Measurements from ENCODE around the gene SEMA6A. TPM values are rescaled to one million over a fixed set of nuclear protein-coding genes. Genes with fewer than 3 reads are reported as not detected.

SEMA6A gene
- total RNA-seq, 1 donor from 2014 or later: 0.19 TPM

- intact Hi-C loops (cut with micrococcal nuclease): loop anchor here (5.0 to 10.0 kb wide), 4 partner anchors 438 to 1390 kb away; partner anchors contain the start of genes CDO1 and LVRN
- H3K4me3 Mint-ChIP-seq: no peak overlapping the region
- no peaks in the 10 kb centered on the region for H3K9me3 Mint-ChIP-seq
- H3K27ac Mint-ChIP-seq: no peak overlapping the region
- DNase-seq: no peak
- no peaks in the 10 kb centered on the region for H3K36me3 Mint-ChIP-seq (ENCODE audit: low read depth)
- H3K4me1 Mint-ChIP-seq: peaks cover 20% of the 10 kb centered on the region
- H3K27me3 Mint-ChIP-seq: peaks cover 76% of the 10 kb centered on the region
Measured at GRCh38 chr5:116572350-116573278, 2.0 kb downstream of the SEMA6A start.

GRCh38 chr5:116571568-116572349, 2.9 kb downstream of the SEMA6A start:
- intact Hi-C loops (cut with micrococcal nuclease): loop anchor here (5.0 to 10.0 kb wide), 4 partner anchors 437 to 1389 kb away; partner anchors contain the start of genes CDO1 and LVRN
- Mint-ChIP-seq H3K27ac (no peak overlapping the region), H3K4me1 (peaks cover 16% of the 10 kb centered on the region)

DNA sequence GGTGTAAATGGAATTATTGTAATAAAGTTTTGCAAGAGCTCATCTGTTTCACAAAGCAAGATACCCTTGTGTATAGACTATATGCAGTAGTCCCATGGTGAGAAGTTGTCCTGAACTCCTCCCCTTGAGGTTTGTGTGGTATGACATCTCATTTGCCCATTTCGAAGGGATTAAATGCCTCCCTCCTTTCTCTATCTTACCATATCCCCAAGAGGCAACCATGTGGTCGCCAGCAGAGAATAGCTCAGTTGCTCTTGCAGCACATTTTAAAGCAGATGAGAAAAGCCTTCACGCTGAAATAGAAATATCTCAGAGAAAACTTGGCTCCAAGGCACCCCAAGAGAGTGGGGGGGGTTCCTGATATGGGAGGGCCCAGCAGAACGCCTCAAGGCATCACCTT, 4.6 kb downstream of the SEMA6A start:
- Mint-ChIP-seq H3K27ac (no peak overlapping the region), H3K4me3 (no peak overlapping the region), H3K4me1 (peaks cover 7% of the 10 kb centered on the region), H3K36me3 (ENCODE audit: low read depth) (no peaks in the 10 kb centered on the region), H3K9me3 (no peaks in the 10 kb centered on the region), H3K27me3 (peaks cover 59% of the 10 kb centered on the region)
- DNase-seq: no peak
- intact Hi-C loops (cut with micrococcal nuclease): loop anchor here (5.0 to 10.0 kb wide), 4 partner anchors 435 to 1388 kb away; partner anchors contain the start of genes CDO1 and LVRN

More at GRCh38 chr5:116571568-116572349, 2.9 kb downstream of the SEMA6A start:
- Mint-ChIP-seq H3K9me3 (no peaks in the 10 kb centered on the region), H3K27me3 (peaks cover 72% of the 10 kb centered on the region), H3K36me3 (ENCODE audit: low read depth) (no peaks in the 10 kb centered on the region), H3K4me3 (no peak overlapping the region)
- no peak for DNase-seq

- no peak overlapping the region for H3K27ac Mint-ChIP-seq
- no peak overlapping the region for H3K4me3 Mint-ChIP-seq
- no peaks in the 10 kb centered on the region for H3K4me1 Mint-ChIP-seq
- no peak for DNase-seq
- no peaks in the 10 kb centered on the region for H3K9me3 Mint-ChIP-seq
- H3K27me3 Mint-ChIP-seq: peaks cover 36% of the 10 kb centered on the region
- H3K36me3 Mint-ChIP-seq (ENCODE audit: low read depth): no peaks in the 10 kb centered on the region
- intact Hi-C loops (cut with micrococcal nuclease): no loop called here
Measured at GRCh38 chr5:116567106-116567505, 7.5 kb downstream of the SEMA6A start.

DNA sequence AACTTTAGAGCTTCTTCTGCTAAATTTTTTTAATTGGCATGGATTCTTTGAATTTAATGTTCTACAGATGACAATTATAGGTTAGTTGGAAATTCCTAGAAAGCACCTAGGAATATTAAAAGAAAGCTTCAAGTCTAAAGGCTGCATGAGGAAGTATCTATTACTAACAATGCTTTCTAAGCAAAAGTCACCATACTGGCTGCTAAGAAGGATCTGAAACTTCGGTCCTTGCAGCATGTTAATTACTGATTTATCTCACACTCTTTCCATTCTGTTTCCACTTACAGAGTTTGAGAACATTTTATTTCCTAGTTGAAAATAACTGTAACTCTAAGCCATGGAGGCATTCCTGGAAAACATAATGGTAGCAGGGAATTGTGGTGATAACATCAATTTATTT, 8.4 kb downstream of the SEMA6A start:
- intact Hi-C loops (cut with micrococcal nuclease): no loop called here
- Mint-ChIP-seq H3K27me3 (peaks cover 28% of the 10 kb centered on the region), H3K9me3 (no peaks in the 10 kb centered on the region), H3K36me3 (ENCODE audit: low read depth) (no peaks in the 10 kb centered on the region), H3K27ac (no peak overlapping the region), H3K4me3 (no peak overlapping the region), H3K4me1 (no peaks in the 10 kb centered on the region)
- DNase-seq: no peak

DNA sequence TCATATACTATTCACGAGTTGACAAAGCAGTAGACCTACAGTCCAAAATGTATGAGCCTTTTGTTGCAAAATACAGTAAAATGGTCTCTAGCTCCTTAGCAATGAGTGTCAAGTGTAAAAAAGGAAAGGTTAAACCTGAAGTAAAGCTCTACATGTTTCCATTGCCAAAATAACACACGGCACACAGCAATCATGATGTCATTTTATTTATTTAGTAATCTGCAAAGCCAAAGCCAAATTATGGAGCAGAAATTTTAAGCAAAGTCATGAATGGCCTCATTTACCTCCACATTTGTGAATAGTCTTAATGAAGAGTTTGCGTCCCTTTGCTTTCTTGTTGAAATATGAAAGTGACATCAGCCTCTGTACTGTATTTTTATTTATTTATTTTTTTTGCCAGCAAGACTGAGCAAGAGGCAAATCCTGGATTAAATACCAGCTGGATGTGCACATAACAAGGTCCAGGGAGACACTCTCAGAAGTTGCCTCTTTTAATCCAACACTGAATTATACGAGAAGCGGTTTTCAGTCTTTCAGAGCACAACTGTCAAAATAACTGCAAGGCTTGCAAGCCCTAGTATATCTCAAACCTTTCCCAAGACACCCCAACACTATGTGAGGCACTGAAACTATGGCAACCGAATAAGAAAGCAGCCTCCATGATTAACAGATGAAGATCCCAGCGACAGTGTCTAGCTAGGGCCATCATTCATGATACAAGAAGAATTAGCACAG, 9.7 kb downstream of the SEMA6A start:
- H3K4me3 Mint-ChIP-seq: no peak overlapping the region
- no peaks in the 10 kb centered on the region for H3K4me1 Mint-ChIP-seq
- no peaks in the 10 kb centered on the region for H3K36me3 Mint-ChIP-seq (ENCODE audit: low read depth)
- intact Hi-C loops (cut with micrococcal nuclease): no loop called here
- H3K27me3 Mint-ChIP-seq: peaks cover 17% of the 10 kb centered on the region
- DNase-seq: no peak
- no peaks in the 10 kb centered on the region for H3K9me3 Mint-ChIP-seq
- no peak overlapping the region for H3K27ac Mint-ChIP-seq

DNA sequence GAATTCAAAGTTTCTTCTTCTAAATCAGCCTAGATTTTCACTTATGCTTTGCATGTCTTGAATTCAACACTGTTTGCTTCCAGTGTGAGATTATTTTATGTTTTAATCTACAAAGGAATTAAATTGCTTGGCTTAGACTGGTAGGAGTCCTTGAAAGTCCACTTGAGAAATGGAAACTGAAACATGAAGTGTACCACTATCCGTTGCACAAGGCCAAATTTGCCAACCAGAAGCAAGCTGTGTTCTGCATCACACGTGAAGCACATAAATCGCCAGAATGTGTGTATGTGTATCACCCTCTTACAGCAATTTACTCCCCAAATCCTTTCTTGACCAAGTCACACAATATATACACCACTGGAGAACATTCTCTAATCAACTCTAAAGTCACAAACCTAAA, 10.3 kb downstream of the SEMA6A start:
- no peak for DNase-seq
- H3K27ac Mint-ChIP-seq: no peak overlapping the region
- no peaks in the 10 kb centered on the region for H3K9me3 Mint-ChIP-seq
- intact Hi-C loops (cut with micrococcal nuclease): no loop called here
- H3K27me3 Mint-ChIP-seq: peaks cover 11% of the 10 kb centered on the region
- H3K4me1 Mint-ChIP-seq: no peaks in the 10 kb centered on the region
- H3K36me3 Mint-ChIP-seq (ENCODE audit: low read depth): no peaks in the 10 kb centered on the region
- no peak overlapping the region for H3K4me3 Mint-ChIP-seq

GRCh38 chr5:116563736-116564308, 10.8 kb downstream of the SEMA6A start:
- DNase-seq: no peak
- peaks cover 6% of the 10 kb centered on the region for H3K27me3 Mint-ChIP-seq
- intact Hi-C loops (cut with micrococcal nuclease): no loop called here
- H3K27ac Mint-ChIP-seq: no peak overlapping the region
- H3K4me1 Mint-ChIP-seq: no peaks in the 10 kb centered on the region
- H3K9me3 Mint-ChIP-seq: no peaks in the 10 kb centered on the region
- H3K4me3 Mint-ChIP-seq: no peak overlapping the region
- H3K36me3 Mint-ChIP-seq (ENCODE audit: low read depth): no peaks in the 10 kb centered on the region

GRCh38 chr5:116562669-116563068, 12.0 kb downstream of the SEMA6A start:
- H3K27ac Mint-ChIP-seq: no peak overlapping the region

GRCh38 chr5:116561658-116562057, 13.0 kb downstream of the SEMA6A start:
- Mint-ChIP-seq H3K4me3 (no peak overlapping the region), H3K27me3 (peaks cover under 1% of the 10 kb centered on the region), H3K4me1 (no peaks in the 10 kb centered on the region), H3K36me3 (ENCODE audit: low read depth) (no peaks in the 10 kb centered on the region), H3K27ac (no peak overlapping the region), H3K9me3 (no peaks in the 10 kb centered on the region)
- intact Hi-C loops (cut with micrococcal nuclease): no loop called here
- DNase-seq: no peak

More at GRCh38 chr5:116562669-116563068, 12.0 kb downstream of the SEMA6A start:
- Mint-ChIP-seq H3K27me3 (peaks cover 5% of the 10 kb centered on the region), H3K36me3 (ENCODE audit: low read depth) (no peaks in the 10 kb centered on the region), H3K4me3 (no peak overlapping the region), H3K9me3 (no peaks in the 10 kb centered on the region), H3K4me1 (no peaks in the 10 kb centered on the region)
- intact Hi-C loops (cut with micrococcal nuclease): no loop called here
- DNase-seq: no peak

DNA sequence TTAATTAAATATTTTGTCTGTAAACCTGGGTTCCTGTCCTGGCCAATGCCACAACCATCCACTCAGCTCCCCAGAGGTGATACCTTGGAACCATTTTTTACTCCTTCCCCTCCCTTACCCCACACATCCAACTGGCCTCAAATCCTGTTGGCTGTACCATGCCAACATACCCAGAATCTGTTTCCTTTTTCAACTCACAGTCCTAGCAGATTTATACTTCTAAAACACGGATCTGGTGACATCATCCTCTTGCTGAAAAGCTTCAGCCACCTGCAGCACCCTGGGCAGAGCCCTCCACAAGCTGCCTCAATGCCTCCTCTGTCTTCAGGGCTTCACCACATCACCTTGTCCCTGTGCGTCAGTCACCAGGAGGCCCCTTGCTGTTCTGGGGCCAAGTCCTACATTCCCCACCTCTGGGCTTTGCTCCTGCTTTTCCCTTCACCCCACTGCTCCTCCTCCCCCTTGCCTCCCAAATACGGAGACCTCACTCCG, 14.9 kb downstream of the SEMA6A start:
- intact Hi-C loops (cut with micrococcal nuclease): no loop called here
- Mint-ChIP-seq H3K4me1 (no peaks in the 10 kb centered on the region), H3K36me3 (ENCODE audit: low read depth) (no peaks in the 10 kb centered on the region)

DNA sequence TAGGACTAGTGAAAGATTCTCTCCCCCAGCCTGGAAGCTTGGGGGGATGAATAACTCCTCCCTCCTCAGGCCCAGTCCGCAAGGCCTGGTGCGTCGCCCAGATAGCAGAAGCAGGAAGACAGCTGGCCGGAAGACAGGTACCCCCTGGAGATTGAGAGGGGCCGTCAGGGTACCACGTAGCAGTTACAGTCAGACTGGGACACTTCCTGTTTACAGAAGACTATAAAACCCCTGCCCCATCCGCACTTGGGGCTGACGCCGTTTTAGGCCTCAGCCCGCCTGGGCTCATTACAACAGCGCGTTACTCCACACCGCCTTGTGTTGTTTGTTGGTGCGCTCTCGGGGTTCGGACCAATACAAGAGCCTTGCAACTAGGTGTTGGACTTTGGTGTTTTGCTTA, 15.4 kb downstream of the SEMA6A start:
- no peaks in the 10 kb centered on the region for H3K4me1 Mint-ChIP-seq
- intact Hi-C loops (cut with micrococcal nuclease): no loop called here
- no peaks in the 10 kb centered on the region for H3K27me3 Mint-ChIP-seq
- no peak overlapping the region for H3K4me3 Mint-ChIP-seq
- no peak overlapping the region for H3K27ac Mint-ChIP-seq
- no peak for DNase-seq
- H3K9me3 Mint-ChIP-seq: no peaks in the 10 kb centered on the region
- no peaks in the 10 kb centered on the region for H3K36me3 Mint-ChIP-seq (ENCODE audit: low read depth)

More for the DNA sequence above, 14.9 kb downstream of the SEMA6A start:
- Mint-ChIP-seq H3K27me3 (no peaks in the 10 kb centered on the region), H3K4me3 (no peak overlapping the region), H3K27ac (no peak overlapping the region), H3K9me3 (no peaks in the 10 kb centered on the region)
- DNase-seq: no peak

DNA sequence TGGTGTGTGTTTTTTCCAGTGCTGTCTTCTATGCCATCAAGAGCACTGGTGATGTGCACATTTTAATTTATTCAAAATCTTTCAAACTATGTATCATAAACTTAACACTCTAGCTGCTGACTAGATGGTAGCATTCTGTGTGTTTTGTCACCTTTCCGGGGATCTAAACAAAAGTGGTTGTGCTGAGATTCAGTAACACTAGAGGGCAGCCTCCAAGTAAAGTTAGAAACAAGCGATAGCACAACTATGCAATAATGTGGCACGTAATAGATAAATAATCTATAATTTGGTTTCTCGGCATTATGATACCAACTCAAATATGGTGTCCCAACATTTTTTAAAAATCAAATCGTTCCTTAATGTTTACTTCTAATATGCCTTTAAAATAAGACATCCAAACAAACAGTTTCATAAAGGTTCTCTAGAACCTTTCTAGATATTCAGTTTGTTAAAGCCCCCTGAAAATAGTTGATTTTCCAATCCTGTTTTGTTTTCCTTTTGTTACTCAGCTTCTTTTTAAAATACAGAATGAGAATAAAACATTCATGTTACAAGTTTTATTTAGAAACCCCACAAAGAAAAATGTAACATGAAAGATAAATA, 16.9 kb downstream of the SEMA6A start:
- Mint-ChIP-seq H3K9me3 (no peaks in the 10 kb centered on the region), H3K27ac (no peak overlapping the region), H3K27me3 (no peaks in the 10 kb centered on the region), H3K36me3 (ENCODE audit: low read depth) (no peaks in the 10 kb centered on the region), H3K4me3 (no peak overlapping the region), H3K4me1 (no peaks in the 10 kb centered on the region)
- DNase-seq: no peak
- intact Hi-C loops (cut with micrococcal nuclease): no loop called here
